ENCODE results near the gene SAG.

- no peak for TF ChIP-seq CTCF (IDR thresholded peaks at IDR 0.05)
- no peak for TF ChIP-seq POLR2A (IDR thresholded peaks at IDR 0.05)
Measured at GRCh38 chr2:233275223-233275622, 32.4 kb upstream of the SAG start.

All from adrenal gland (tissue), 5 donors.